ENCODE data around the gene TOGARAM1. TPM values are rescaled to one million over a fixed set of nuclear protein-coding genes. Genes with fewer than 3 reads are reported as not detected.

The TOGARAM1 gene
- polyA plus RNA-seq, 1 of the 3 experiments (the other 2 are of a cell fraction) = 2.1 TPM

DNA sequence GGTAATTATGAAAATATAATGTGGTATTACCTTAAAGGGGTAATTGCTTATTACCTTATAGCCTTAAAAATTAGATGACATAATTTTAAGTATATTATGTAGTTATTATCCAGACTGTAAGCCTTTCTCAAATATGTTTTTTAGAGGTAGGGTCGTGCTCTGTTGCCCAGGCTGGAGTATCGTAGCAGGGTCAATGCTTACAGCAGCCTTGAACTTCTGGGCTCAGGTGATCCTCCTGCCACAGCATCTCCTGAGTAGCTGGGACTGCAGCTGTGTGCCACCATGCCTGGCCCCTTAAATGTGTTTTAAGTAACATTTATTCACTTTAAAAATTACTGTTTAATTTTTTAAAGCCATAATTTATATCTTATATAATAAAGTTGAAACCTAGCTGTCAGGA, 132.3 kb downstream of the TOGARAM1 start:
- Histone ChIP-seq H3K4me3 (ENCODE audit: low read depth in 2 of 2, low read length in 1 of 2) (no peak overlapping the region), H3K36me3 (replicated peaks in 1 of 2; ENCODE audit: control insufficient read depth in 1 of 2, insufficient read depth in 2 of 2, low read length in 1 of 2) (peaks cover 0 to 17% of the 10 kb centered on the region in 2 experiments), H3K9me3 (no peaks in the 10 kb centered on the region), H3K79me2 (ENCODE audit: insufficient read depth) (peaks cover 61% of the 10 kb centered on the region), H4K20me1 (ENCODE audit: insufficient read depth) (peaks cover 12% of the 10 kb centered on the region; the same call in 1 of the 2 replicates), H3F3A (replicated peaks; ENCODE audit: insufficient read depth) (peaks cover 5% of the 10 kb centered on the region), H3K4me2 (no peak overlapping the region), H3K27me3 (ENCODE audit: insufficient read depth) (no peaks in the 10 kb centered on the region), H2AFZ (ENCODE audit: low read depth) (no peak overlapping the region), H3K27ac (ENCODE audit: low read depth in 2 of 2, low read length in 1 of 2) (no peak overlapping the region), H3K4me1 (ENCODE audit: control insufficient read depth in 1 of 2, insufficient read depth in 2 of 2, low read depth in 1 of 2, low read length in 1 of 2) (no peaks in the 10 kb centered on the region; a peak in 1 of 4 replicates), H3K9me2 (no peaks in the 10 kb centered on the region), H3K9ac (no peak overlapping the region)
- no peak for DNase-seq
- ChIA-PET POLR2A (no interaction called here), CTCF (interaction anchor here (0.6 kb wide), 1 partner anchor 40 kb away, joined by 3 read pairs; the partner anchor contains the start of gene FKBP3)
- TF ChIP-seq POLR2AphosphoS5 (IDR thresholded peaks at IDR 0.05; ENCODE audit: low read depth, low read length) (no peak), MXI1 (IDR thresholded peaks at IDR 0.05; ENCODE audit: low read depth, low read length) (no peak), SIN3A (IDR thresholded peaks at IDR 0.05; ENCODE audit: borderline replicate concordance, low read depth, low read length) (no peak), SMC3 (IDR thresholded peaks at IDR 0.05; ENCODE audit: low read depth, low read length) (no peak)
- TF ChIP-seq, protein P1, sequence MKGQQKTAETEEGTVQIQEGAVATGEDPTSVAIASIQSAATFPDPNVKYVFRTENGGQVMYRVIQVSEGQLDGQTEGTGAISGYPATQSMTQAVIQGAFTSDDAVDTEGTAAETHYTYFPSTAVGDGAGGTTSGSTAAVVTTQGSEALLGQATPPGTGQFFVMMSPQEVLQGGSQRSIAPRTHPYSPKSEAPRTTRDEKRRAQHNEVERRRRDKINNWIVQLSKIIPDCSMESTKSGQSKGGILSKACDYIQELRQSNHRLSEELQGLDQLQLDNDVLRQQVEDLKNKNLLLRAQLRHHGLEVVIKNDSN (IDR thresholded peaks at IDR 0.05; ENCODE audit: borderline replicate concordance, low read depth) = no peak
- TF ChIP-seq, protein P2, sequence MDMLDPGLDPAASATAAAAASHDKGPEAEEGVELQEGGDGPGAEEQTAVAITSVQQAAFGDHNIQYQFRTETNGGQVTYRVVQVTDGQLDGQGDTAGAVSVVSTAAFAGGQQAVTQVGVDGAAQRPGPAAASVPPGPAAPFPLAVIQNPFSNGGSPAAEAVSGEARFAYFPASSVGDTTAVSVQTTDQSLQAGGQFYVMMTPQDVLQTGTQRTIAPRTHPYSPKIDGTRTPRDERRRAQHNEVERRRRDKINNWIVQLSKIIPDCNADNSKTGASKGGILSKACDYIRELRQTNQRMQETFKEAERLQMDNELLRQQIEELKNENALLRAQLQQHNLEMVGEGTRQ (IDR thresholded peaks at IDR 0.05; ENCODE audit: borderline replicate concordance, low read depth, low read length) = no peak
- TF ChIP-seq, protein P3, sequence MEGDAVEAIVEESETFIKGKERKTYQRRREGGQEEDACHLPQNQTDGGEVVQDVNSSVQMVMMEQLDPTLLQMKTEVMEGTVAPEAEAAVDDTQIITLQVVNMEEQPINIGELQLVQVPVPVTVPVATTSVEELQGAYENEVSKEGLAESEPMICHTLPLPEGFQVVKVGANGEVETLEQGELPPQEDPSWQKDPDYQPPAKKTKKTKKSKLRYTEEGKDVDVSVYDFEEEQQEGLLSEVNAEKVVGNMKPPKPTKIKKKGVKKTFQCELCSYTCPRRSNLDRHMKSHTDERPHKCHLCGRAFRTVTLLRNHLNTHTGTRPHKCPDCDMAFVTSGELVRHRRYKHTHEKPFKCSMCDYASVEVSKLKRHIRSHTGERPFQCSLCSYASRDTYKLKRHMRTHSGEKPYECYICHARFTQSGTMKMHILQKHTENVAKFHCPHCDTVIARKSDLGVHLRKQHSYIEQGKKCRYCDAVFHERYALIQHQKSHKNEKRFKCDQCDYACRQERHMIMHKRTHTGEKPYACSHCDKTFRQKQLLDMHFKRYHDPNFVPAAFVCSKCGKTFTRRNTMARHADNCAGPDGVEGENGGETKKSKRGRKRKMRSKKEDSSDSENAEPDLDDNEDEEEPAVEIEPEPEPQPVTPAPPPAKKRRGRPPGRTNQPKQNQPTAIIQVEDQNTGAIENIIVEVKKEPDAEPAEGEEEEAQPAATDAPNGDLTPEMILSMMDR (IDR thresholded peaks at IDR 0.05) = no peak
- WGBS (ENCODE audit: low lambda C conversion rate) = 100% methylated on average over 2 of the region's 2 CpGs

DNA sequence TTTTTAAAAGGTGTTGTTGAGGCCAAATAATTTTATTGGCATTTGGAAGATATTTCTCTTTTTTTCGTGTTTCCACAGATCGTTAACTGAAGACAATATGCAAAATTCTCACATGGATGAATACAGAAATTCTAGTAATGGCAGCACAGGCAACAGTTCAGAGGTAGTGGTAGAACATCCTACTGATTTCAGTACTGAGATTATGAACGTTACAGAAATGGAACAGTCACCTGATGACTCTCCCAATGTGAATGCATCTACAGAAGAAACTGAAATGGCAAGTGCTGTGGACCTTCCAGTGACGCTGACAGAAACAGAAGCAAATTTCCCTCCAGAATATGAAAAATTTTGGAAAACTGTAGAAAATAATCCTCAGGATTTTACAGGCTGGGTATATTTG, 133.2 kb downstream of the TOGARAM1 start:
- H3K4me2 ChIP-seq = no peak overlapping the region
- CTCF ChIA-PET = no interaction called here
- H3K27ac ChIP-seq (ENCODE audit: low read depth in 2 of 2, low read length in 1 of 2) = no peak overlapping the region
- H3K79me2 ChIP-seq (ENCODE audit: insufficient read depth) = peaks cover 52% of the 10 kb centered on the region
- H3K4me3 ChIP-seq (ENCODE audit: low read depth in 2 of 2, low read length in 1 of 2) = no peak overlapping the region
- TF ChIP-seq RFX5 (IDR thresholded peaks at IDR 0.05; ENCODE audit: low read length) = no peak
- TF ChIP-seq, protein P4, sequence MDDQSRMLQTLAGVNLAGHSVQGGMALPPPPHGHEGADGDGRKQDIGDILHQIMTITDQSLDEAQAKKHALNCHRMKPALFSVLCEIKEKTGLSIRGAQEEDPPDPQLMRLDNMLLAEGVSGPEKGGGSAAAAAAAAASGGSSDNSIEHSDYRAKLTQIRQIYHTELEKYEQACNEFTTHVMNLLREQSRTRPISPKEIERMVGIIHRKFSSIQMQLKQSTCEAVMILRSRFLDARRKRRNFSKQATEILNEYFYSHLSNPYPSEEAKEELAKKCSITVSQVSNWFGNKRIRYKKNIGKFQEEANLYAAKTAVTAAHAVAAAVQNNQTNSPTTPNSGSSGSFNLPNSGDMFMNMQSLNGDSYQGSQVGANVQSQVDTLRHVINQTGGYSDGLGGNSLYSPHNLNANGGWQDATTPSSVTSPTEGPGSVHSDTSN (IDR thresholded peaks at IDR 0.05) = no peak
- TF ChIP-seq, protein P5, sequence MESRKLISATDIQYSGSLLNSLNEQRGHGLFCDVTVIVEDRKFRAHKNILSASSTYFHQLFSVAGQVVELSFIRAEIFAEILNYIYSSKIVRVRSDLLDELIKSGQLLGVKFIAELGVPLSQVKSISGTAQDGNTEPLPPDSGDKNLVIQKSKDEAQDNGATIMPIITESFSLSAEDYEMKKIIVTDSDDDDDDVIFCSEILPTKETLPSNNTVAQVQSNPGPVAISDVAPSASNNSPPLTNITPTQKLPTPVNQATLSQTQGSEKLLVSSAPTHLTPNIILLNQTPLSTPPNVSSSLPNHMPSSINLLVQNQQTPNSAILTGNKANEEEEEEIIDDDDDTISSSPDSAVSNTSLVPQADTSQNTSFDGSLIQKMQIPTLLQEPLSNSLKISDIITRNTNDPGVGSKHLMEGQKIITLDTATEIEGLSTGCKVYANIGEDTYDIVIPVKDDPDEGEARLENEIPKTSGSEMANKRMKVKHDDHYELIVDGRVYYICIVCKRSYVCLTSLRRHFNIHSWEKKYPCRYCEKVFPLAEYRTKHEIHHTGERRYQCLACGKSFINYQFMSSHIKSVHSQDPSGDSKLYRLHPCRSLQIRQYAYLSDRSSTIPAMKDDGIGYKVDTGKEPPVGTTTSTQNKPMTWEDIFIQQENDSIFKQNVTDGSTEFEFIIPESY (IDR thresholded peaks at IDR 0.05; ENCODE audit: borderline replicate concordance, low read depth) = no peak
- TF ChIP-seq, protein P1 (IDR thresholded peaks at IDR 0.05; ENCODE audit: borderline replicate concordance, low read depth) = no peak
- TF ChIP-seq JUND (IDR thresholded peaks at IDR 0.05) = no peak
- TF ChIP-seq, protein P2 (IDR thresholded peaks at IDR 0.05; ENCODE audit: borderline replicate concordance, low read depth, low read length) = no peak
- no peak for TF ChIP-seq POLR2AphosphoS5 (IDR thresholded peaks at IDR 0.05; ENCODE audit: low read depth, low read length)
- no peak for TF ChIP-seq GATA2 (CRISPR knock-in tag; IDR thresholded peaks at IDR 0.05)
- H2AFZ ChIP-seq (ENCODE audit: low read depth) = no peak overlapping the region
- 94% methylated on average over 4 of the region's 4 CpGs for WGBS (ENCODE audit: low lambda C conversion rate)
- H3K27me3 ChIP-seq (ENCODE audit: insufficient read depth) = no peaks in the 10 kb centered on the region
- H3K36me3 ChIP-seq (replicated peaks in 1 of 2; ENCODE audit: control insufficient read depth in 1 of 2, insufficient read depth in 2 of 2, low read length in 1 of 2) = peaks cover 0 to 17% of the 10 kb centered on the region in 2 experiments
- no peak for DNase-seq
- H3K4me1 ChIP-seq (ENCODE audit: control insufficient read depth in 1 of 2, insufficient read depth in 2 of 2, low read depth in 1 of 2, low read length in 1 of 2) = no peaks in the 10 kb centered on the region; a peak in 1 of 4 replicates
- peaks cover 9% of the 10 kb centered on the region; the same call in 1 of the 2 replicates for H4K20me1 ChIP-seq (ENCODE audit: insufficient read depth)
- POLR2A ChIA-PET = no interaction called here
- H3K9me2 ChIP-seq = no peaks in the 10 kb centered on the region
- H3K9ac ChIP-seq = no peak overlapping the region
- H3F3A ChIP-seq (replicated peaks; ENCODE audit: insufficient read depth) = peaks cover 1% of the 10 kb centered on the region
- H3K9me3 ChIP-seq = no peaks in the 10 kb centered on the region
